ENCODE results near the gene IL5. TPM values are rescaled to one million over a fixed set of nuclear protein-coding genes. Genes with fewer than 3 reads are reported as not detected.

IL5 gene
- total and polyA plus RNA-seq, 2 of the 13 experiments (the other 11 are each of a cell fraction or from before 2014, with no cell fraction given): not detected

- TF ChIP-seq SP140L (CRISPR knock-in tag; IDR thresholded peaks at IDR 0.05; ENCODE audit: borderline replicate concordance) (no peak), ZBTB7A (CRISPR knock-in tag; IDR thresholded peaks at IDR 0.05) (peak; percentile 16; the same call in 1 of the 2 replicates), SRSF1 (optimal IDR thresholded peaks at IDR 0.05; ENCODE audit: low read depth, low read length) (peak; percentile 18), YEATS4 (CRISPR knock-in tag; IDR thresholded peaks at IDR 0.05; ENCODE audit: borderline replicate concordance) (0 out of 2 replicates have a peak, but pooled peaks have one; percentile 51), MAX (IDR thresholded peaks at IDR 0.05) (peak; percentile 34; the same call in 1 of the 2 replicates), ZNF816 (CRISPR knock-in tag; IDR thresholded peaks at IDR 0.05; ENCODE audit: borderline replicate concordance) (no peak; the same call in 1 of the 2 replicates), MXD1 (CRISPR knock-in tag; IDR thresholded peaks at IDR 0.05) (0 out of 2 replicates have a peak, but pooled peaks have one; percentile 10), FOSL2 (CRISPR knock-in tag; IDR thresholded peaks at IDR 0.05) (no peak), ZNF850 (CRISPR knock-in tag; conservative IDR thresholded peaks at IDR 0.05) (no peak), DMAP1 (CRISPR knock-in tag; IDR thresholded peaks at IDR 0.05) (peak; percentile 52; the same call in 1 of the 2 replicates), NONO (IDR thresholded peaks at IDR 0.05) (no peak), NONO (CRISPR knock-in tag; conservative IDR thresholded peaks at IDR 0.05) (no peak), ZNF180 (CRISPR knock-in tag; IDR thresholded peaks at IDR 0.05; ENCODE audit: borderline replicate concordance, low read depth) (no peak), POLR2G (IDR thresholded peaks at IDR 0.05; ENCODE audit: low read depth, low read length) (peak; percentile 82), TGIF2 (CRISPR knock-in tag; IDR thresholded peaks at IDR 0.05) (0 out of 2 replicates have a peak, but pooled peaks have one; percentile 58), TMF1 (CRISPR knock-in tag; IDR thresholded peaks at IDR 0.05; ENCODE audit: low read depth) (no peak), BORCS8-MEF2B (CRISPR knock-in tag; IDR thresholded peaks at IDR 0.05) (0 out of 2 replicates have a peak, but pooled peaks have one; percentile 24), MED1 (CRISPR knock-in tag; IDR thresholded peaks at IDR 0.05) (peak; percentile 35; the same call in 1 of the 2 replicates), CTCF (CRISPR knock-in tag; IDR thresholded peaks at IDR 0.05) (peak; percentile 17; the same call in 1 of the 2 replicates), ZSCAN29 (CRISPR knock-in tag; conservative IDR thresholded peaks at IDR 0.05) (no peak)
- TF ChIP-seq, protein P1, sequence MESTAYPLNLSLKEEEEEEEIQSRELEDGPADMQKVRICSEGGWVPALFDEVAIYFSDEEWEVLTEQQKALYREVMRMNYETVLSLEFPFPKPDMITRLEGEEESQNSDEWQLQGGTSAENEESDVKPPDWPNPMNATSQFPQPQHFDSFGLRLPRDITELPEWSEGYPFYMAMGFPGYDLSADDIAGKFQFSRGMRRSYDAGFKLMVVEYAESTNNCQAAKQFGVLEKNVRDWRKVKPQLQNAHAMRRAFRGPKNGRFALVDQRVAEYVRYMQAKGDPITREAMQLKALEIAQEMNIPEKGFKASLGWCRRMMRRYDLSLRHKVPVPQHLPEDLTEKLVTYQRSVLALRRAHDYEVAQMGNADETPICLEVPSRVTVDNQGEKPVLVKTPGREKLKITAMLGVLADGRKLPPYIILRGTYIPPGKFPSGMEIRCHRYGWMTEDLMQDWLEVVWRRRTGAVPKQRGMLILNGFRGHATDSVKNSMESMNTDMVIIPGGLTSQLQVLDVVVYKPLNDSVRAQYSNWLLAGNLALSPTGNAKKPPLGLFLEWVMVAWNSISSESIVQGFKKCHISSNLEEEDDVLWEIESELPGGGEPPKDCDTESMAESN (CRISPR knock-in tag; conservative IDR thresholded peaks at IDR 0.05): no peak
- TF ChIP-seq, protein P2, sequence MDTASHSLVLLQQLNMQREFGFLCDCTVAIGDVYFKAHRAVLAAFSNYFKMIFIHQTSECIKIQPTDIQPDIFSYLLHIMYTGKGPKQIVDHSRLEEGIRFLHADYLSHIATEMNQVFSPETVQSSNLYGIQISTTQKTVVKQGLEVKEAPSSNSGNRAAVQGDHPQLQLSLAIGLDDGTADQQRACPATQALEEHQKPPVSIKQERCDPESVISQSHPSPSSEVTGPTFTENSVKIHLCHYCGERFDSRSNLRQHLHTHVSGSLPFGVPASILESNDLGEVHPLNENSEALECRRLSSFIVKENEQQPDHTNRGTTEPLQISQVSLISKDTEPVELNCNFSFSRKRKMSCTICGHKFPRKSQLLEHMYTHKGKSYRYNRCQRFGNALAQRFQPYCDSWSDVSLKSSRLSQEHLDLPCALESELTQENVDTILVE (CRISPR knock-in tag; IDR thresholded peaks at IDR 0.05): peak; percentile 55; the same call in 1 of the 2 replicates
- TF ChIP-seq, protein P3, sequence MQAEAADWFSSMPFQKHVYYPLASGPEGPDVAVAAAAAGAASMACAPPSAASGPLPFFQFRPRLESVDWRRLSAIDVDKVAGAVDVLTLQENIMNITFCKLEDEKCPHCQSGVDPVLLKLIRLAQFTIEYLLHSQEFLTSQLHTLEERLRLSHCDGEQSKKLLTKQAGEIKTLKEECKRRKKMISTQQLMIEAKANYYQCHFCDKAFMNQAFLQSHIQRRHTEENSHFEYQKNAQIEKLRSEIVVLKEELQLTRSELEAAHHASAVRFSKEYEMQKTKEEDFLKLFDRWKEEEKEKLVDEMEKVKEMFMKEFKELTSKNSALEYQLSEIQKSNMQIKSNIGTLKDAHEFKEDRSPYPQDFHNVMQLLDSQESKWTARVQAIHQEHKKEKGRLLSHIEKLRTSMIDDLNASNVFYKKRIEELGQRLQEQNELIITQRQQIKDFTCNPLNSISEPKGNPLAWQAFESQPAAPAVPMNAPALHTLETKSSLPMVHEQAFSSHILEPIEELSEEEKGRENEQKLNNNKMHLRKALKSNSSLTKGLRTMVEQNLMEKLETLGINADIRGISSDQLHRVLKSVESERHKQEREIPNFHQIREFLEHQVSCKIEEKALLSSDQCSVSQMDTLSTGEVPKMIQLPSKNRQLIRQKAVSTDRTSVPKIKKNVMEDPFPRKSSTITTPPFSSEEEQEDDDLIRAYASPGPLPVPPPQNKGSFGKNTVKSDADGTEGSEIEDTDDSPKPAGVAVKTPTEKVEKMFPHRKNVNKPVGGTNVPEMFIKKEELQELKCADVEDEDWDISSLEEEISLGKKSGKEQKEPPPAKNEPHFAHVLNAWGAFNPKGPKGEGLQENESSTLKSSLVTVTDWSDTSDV (CRISPR knock-in tag; IDR thresholded peaks at IDR 0.05): no peak
Observed at GRCh38 chr5:132495667-132496190, 47.6 kb downstream of the IL5 start (continued).

All from HepG2 (cell line).